Dendritic cell treated with granulocyte-macrophage colony-stimulating factor and Interleukin-4, amounts not matched to agents 40 ng/mL and 50 ng/mL, for 4 days (primary cell): ENCODE data around the gene ISOC1.

ENCODE experiments used
- H3K27ac Mint-ChIP-seq: one replicate; pipeline ENCODE4 v1.8.0; 2022; ENCODE audit warnings: mild to moderate bottlenecking, mixed read lengths
- H3K27me3 Mint-ChIP-seq: one replicate; pipeline ENCODE4 v1.8.0; 2022; ENCODE audit warnings: mild to moderate bottlenecking, mixed read lengths
- H3K36me3 Mint-ChIP-seq: one replicate; pipeline ENCODE4 v1.8.0; 2022; ENCODE audit warnings: low read depth, mixed read lengths
- H3K4me1 Mint-ChIP-seq: one replicate; pipeline ENCODE4 v1.8.0; 2022; ENCODE audit warnings: low read depth, mixed read lengths
- H3K4me3 Mint-ChIP-seq: one replicate; pipeline ENCODE4 v1.8.0; 2022; ENCODE audit warnings: mild to moderate bottlenecking, moderate library complexity, mixed read lengths
- H3K9me3 Mint-ChIP-seq: one replicate; pipeline ENCODE4 v1.8.0; 2022; ENCODE audit warnings: mixed read lengths
- intact Hi-C: fragments of 100-400 bp; cut with micrococcal nuclease; formaldehyde crosslinking; loops from one replicate; pipeline ENCODE4 v1.15.0; 2022

ISOC1 gene

DNA sequence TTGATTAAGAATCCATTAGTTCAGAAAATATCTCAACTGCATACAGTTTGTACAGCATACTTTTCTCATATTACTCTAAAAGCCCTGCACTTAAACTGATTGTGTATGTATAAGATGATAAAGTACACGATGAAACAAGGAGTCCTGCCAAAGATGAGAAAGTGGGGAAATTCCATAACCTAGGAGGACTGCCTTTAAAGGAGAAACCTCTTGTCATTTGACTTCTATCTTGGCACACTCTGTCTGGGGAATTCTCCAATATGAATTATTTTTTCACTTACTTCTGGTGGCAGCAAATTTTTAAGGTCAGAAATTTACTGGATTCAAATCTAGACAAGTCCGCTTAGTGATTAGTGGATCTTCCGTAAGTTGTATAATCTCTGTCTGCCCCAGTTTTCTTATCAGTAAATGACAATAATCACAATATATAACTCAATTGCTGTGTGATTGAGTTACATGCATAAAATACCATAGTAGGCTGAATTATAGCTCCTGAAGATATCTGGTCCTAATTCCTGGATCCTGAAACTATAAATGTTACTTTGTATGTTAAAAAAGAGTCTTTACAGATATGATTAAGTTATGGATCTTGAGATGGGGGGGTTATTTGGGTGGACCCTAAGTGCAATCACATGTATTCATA lies 17.0 kb upstream of the ISOC1 start:
- Mint-ChIP-seq H3K36me3 (no peaks in the 10 kb centered on the region), H3K4me3 (no peak overlapping the region), H3K9me3 (no peaks in the 10 kb centered on the region), H3K27me3 (no peaks in the 10 kb centered on the region), H3K27ac (no peak overlapping the region), H3K4me1 (no peaks in the 10 kb centered on the region)
- intact Hi-C loops: no loop called here

DNA sequence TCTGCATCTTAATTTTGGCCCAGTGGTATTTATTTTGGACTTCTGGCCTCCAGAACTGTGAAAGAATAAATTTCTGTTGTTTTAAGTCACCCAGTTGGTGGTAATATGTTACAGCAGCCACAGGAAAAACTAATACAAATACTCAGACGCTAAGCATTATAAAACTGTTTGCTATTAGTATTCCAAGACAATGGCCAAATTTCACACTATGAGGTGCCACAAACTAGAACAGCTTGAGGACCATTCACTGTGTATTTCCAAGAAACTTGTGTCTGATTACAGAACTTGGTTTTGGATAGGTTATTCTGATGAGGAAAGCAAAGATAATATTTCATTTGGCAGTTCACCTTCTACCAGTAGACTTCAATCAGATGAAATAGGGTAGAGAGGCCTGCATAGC lies 16.3 kb upstream of the ISOC1 start:
- Mint-ChIP-seq H3K9me3 (no peaks in the 10 kb centered on the region), H3K4me1 (no peaks in the 10 kb centered on the region)

DNA sequence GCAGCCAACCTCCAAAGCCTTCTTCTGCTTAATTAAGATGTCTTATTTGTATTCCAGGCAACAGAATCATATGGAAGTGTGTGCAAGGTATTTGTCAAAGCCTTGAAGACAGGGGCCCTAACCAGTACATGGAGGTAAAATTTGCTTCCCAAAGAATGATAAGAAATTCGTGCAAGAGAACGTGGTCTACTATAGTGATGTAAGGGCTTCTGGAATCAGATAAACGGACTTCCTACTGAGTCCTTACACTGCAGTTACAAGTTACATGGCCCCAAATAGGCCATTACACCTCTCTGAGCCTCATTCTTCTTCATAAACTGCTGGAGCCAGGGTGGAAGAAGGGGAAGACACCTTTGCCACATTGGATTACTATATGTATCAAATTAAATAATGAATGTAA lies 15.9 kb upstream of the ISOC1 start:
- Mint-ChIP-seq H3K4me3 (no peak overlapping the region), H3K36me3 (no peaks in the 10 kb centered on the region), H3K9me3 (no peaks in the 10 kb centered on the region), H3K27ac (no peak overlapping the region), H3K4me1 (no peaks in the 10 kb centered on the region), H3K27me3 (no peaks in the 10 kb centered on the region)
- intact Hi-C loops: no loop called here

More for the DNA sequence above, 16.3 kb upstream of the ISOC1 start:
- no peaks in the 10 kb centered on the region for H3K36me3 Mint-ChIP-seq
- intact Hi-C loops: no loop called here
- H3K27ac Mint-ChIP-seq: no peak overlapping the region
- no peak overlapping the region for H3K4me3 Mint-ChIP-seq
- H3K27me3 Mint-ChIP-seq: no peaks in the 10 kb centered on the region

DNA sequence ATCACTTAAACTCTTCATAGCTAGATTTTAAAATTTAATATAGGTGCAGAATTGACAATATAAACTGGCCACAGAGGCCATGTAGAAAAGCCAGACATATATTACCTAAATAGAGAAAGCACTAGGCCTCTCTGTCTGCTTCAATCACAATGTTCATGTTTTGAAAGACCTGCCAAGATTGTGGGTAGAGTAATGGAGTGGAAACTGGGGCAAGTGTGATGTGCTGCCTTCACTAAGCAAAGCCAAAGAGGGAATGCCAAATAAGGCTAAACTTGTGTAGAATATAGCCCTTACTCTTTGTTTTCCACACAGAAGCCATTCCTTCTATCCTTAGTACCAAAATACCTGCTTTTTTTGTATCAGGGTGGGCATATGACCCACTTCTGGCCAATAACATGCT lies 15.1 kb upstream of the ISOC1 start:
- Mint-ChIP-seq H3K36me3 (no peaks in the 10 kb centered on the region), H3K9me3 (no peaks in the 10 kb centered on the region), H3K4me3 (no peak overlapping the region), H3K27ac (no peak overlapping the region), H3K27me3 (no peaks in the 10 kb centered on the region), H3K4me1 (no peaks in the 10 kb centered on the region)
- intact Hi-C loops: no loop called here

DNA sequence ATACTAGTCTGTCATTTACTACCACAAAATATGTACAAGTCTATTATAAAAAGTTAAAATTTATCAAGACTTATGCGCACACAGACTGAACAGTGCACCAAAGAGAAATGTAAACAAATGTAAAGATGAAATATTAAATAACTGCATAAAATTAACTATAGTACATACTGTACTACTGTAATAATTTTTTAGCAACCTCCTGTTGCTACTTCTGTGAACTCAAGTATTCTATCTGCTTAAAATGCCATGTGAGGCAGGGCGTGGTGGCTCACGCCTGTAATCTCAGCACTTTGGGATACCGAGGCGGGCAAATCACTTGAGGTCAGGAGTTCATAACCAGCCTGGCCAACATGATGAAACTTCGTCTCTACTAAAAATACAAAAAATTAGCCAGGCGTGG lies 13.8 kb upstream of the ISOC1 start:
- Mint-ChIP-seq H3K27me3 (no peaks in the 10 kb centered on the region), H3K36me3 (no peaks in the 10 kb centered on the region), H3K27ac (no peak overlapping the region), H3K4me3 (no peak overlapping the region), H3K4me1 (no peaks in the 10 kb centered on the region), H3K9me3 (no peaks in the 10 kb centered on the region)
- intact Hi-C loops: no loop called here

DNA sequence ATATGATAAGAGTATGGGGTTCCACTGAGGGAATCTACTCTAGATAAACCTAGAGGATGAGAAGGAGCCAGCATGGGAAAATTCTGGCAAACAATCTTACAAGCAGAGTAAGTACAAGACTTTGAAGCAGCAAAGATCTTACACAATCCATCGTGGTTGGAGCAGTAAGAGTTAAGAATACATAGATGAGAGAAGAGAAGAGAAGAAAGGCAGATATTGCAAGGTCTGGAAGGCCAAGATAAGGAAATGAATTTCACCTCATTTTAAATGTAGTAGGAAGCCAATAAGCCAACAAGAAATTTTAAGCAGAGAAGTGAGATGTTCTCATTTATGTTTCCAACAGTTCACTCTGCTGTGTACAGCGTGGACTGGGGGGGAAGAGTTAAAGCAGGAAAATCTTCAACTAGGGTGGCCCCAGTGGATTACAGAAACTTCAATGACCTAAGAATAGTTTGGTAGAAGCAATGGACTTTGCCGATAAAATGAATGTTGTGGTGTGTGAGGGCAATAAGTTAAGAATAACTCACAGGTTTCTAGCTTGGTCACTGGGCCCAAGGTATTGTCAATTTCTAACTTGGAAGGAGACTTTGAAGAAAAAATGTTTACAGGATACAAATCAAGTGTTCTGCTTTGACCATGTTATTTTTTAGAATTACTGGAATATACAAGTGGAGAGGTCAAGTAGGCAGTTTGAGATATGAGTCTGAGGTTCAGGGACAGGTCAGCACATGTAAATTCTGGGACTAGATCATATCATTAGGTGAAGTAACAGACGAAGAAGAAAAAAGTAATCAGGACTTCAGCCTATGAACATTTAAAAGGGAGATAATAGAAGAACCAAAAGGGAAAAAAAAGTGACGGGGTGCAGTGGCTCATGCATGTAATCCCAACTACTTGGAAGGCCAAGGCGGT lies 12.1 kb upstream of the ISOC1 start:
- intact Hi-C loops: no loop called here
- Mint-ChIP-seq H3K27me3 (peaks cover 2% of the 10 kb centered on the region), H3K4me1 (peaks cover under 1% of the 10 kb centered on the region), H3K4me3 (no peak overlapping the region), H3K9me3 (no peaks in the 10 kb centered on the region), H3K27ac (no peak overlapping the region), H3K36me3 (no peaks in the 10 kb centered on the region)

DNA sequence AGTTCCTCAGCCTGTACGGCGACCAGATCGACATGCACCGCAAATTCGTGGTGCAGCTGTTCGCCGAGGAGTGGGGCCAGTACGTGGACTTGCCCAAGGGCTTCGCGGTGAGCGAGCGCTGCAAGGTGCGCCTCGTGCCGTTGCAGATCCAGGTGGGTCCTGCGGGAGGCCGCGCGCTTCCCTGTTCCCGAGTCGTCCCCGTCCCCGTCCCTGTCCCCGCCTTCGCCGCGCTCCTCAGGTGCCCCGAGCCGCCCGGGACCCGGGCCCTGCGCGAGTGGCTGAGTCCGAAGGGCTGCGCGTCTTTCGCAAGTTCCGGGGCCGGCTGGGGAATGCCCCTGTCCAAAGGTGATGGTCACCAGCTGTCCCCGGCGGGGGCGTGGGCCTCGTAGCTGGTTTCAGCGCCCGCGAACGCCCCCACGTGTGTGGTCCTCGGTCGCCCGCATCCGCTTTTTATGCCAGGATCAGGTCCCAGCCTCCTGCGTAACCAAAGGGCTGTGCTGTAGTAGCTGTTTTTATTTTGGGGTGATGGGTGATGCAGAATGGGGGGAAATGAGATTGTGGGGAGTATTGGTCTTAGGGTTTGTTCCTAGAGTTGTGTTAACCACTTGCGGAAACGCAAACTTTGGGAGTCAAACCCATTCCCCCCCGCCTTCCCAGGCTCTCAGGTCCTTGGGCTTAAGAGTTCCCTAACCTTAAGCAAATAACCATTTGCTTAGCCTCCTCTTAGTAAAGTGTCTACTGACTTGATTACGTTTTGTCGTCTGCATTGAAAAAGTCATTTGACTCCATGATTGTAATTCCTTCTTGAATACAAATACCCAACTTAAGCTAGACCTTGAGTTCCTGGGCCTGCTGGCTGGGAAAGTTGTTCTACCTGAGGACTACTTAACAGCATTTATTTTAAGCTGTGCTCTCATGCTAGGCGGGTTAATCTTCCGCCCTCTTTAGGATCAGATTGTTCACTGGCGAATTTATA lies 663 bp downstream of the ISOC1 start:
- intact Hi-C loops: loop anchor here (10.0 kb wide), 2 partner anchors 170 to 1010 kb away; partner anchors contain the start of gene SLC12A2
- Mint-ChIP-seq H3K36me3 (peaks cover 6% of the 10 kb centered on the region), H3K4me3 (peak overlapping the region; percentile 87), H3K27ac (peak overlapping the region; percentile 82), H3K27me3 (peaks cover 23% of the 10 kb centered on the region), H3K9me3 (no peaks in the 10 kb centered on the region), H3K4me1 (peaks cover 14% of the 10 kb centered on the region)

DNA sequence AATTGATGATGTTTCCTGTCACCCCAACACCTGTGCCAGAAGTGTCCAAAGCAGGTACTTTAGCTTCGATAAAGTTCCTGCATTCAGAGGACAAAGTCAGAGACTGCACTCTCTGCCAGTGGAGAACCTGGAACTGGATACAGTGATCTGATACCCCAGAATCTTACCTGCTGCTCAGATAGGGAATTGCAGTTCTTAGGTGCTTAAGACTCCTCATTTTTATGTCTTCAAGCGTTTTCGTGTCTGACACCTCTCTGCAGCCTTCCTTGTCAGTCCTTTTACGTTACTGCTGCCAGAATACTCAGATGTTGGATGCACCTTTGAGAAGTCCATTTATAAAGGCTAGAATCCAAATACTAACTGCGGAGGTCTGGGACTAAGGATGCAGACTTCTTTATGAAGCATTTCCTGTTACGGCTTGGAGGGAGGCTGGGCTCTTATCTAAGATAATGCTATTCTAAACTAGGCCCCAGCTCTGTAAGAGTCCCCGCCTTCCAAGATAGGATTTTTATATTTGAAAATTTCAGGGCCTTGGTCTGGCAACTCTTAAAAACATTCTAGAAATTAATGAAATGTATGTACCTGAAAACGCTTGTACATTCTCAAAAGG lies 1.9 kb downstream of the ISOC1 start:
- intact Hi-C loops: loop anchor here (10.0 kb wide), 2 partner anchors 172 to 1012 kb away; partner anchors contain the start of gene SLC12A2
- H3K9me3 Mint-ChIP-seq: no peaks in the 10 kb centered on the region
- no peak overlapping the region for H3K27ac Mint-ChIP-seq
- H3K4me3 Mint-ChIP-seq: no peak overlapping the region
- peaks cover 6% of the 10 kb centered on the region for H3K36me3 Mint-ChIP-seq
- H3K27me3 Mint-ChIP-seq: peaks cover 19% of the 10 kb centered on the region
- peaks cover 17% of the 10 kb centered on the region for H3K4me1 Mint-ChIP-seq

DNA sequence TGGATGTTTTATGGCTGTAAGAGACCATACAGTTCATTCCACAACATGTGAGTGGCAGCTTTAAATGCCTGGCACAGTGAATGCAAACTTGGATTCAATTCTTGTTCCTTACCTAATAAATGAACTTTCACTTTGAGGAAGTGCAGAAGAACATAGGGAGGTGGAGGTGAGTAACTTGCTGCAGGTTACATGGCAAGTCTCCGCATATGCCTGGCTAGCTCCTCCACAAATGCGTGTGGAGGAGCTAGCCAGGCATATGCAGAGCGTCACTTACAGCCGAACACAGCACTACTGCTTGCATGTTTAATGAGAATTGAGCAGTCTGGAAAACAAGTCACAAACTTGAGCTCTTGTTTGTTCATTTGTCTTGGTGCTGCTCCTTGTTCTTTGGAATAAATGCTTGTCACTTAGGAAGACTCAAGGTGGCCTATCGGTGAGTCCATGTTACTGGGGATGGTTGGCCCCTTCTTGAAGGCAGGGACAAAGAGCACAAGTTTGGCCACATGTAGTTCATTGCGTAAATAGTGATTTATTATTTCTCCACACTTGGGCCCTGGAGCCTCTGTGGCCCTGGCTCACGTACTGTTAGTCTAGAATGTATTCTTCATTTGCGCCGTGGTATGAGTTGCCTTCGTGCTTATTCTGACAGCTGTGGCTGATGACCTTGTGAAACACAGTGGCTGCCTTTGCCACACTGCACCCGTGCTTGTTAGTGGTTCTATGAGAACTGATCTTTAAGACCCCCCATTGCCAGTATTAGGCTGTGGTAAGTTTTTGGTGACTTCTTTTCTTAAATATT lies 3.1 kb downstream of the ISOC1 start:
- peaks cover 11% of the 10 kb centered on the region for H3K27me3 Mint-ChIP-seq
- no peaks in the 10 kb centered on the region for H3K9me3 Mint-ChIP-seq
- H3K36me3 Mint-ChIP-seq: peaks cover 6% of the 10 kb centered on the region
- no peak overlapping the region for H3K4me3 Mint-ChIP-seq
- no peak overlapping the region for H3K27ac Mint-ChIP-seq
- peaks cover 21% of the 10 kb centered on the region for H3K4me1 Mint-ChIP-seq
- intact Hi-C loops: loop anchor here (10.0 kb wide), 2 partner anchors 173 to 1013 kb away; partner anchors contain the start of gene SLC12A2

DNA sequence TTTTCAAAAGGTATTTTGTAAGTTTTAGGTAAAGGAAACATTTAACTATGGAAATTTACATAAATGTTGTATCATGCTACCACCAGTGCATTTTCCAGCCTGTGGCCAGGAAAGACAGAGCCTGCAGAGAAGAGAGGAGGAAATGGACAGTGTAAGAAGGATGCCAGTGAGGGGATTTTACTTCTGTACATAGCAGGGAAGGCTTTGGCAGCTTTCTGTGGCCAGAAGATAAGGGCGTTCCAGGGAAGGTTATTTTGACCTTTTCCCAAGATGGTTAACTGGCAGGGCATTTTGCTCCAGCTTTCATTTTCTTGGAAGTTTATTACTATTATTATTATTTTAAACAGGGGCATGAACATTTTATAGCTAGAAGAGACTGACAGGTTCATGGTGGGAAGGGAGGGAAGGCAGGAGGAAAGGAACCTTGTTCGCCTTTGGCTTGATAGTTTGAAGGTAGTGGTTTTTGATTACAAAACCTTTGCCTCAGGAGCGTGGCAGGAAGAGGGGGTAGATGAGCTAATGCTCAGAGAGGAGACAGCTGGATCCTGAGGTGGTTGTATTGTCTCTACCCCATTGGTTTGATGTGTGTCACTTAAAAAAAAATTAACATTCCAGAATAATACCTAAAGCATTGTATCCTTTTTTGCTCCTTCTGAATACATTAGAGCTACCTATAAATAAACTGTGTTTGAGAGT lies 4.1 kb downstream of the ISOC1 start:
- intact Hi-C loops: loop anchor here (10.0 kb wide), 2 partner anchors 174 to 1014 kb away; partner anchors contain the start of gene SLC12A2
- no peak overlapping the region for H3K4me3 Mint-ChIP-seq
- H3K36me3 Mint-ChIP-seq: peaks cover 6% of the 10 kb centered on the region
- no peaks in the 10 kb centered on the region for H3K9me3 Mint-ChIP-seq
- no peak overlapping the region for H3K27ac Mint-ChIP-seq
- H3K27me3 Mint-ChIP-seq: peaks cover 5% of the 10 kb centered on the region
- peaks cover 21% of the 10 kb centered on the region for H3K4me1 Mint-ChIP-seq

DNA sequence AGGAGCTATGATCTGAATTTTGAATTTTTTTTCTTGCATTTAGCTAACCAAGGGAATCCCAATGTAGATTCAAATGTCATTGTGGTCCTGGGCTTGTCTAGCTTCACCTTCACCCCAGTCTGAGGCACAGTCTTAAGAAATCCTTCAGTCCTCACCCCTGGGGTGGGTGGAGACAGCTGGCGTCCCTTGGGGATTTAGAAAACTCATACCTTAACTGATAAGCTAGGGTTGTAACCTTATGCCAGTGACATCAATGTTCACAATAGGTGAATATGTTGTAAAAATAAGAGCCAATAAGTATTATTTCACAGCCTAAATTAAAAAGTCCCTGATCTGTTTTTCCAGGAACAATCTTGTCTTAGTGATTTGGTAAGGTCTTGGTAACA lies 4.6 kb downstream of the ISOC1 start:
- peaks cover 18% of the 10 kb centered on the region for H3K4me1 Mint-ChIP-seq
- no peak overlapping the region for H3K4me3 Mint-ChIP-seq
- H3K27me3 Mint-ChIP-seq: peaks cover 1% of the 10 kb centered on the region
- intact Hi-C loops: loop anchor here (10.0 kb wide), 2 partner anchors 174 to 1014 kb away; partner anchors contain the start of gene SLC12A2
- no peaks in the 10 kb centered on the region for H3K9me3 Mint-ChIP-seq
- peaks cover 6% of the 10 kb centered on the region for H3K36me3 Mint-ChIP-seq
- H3K27ac Mint-ChIP-seq: no peak overlapping the region

DNA sequence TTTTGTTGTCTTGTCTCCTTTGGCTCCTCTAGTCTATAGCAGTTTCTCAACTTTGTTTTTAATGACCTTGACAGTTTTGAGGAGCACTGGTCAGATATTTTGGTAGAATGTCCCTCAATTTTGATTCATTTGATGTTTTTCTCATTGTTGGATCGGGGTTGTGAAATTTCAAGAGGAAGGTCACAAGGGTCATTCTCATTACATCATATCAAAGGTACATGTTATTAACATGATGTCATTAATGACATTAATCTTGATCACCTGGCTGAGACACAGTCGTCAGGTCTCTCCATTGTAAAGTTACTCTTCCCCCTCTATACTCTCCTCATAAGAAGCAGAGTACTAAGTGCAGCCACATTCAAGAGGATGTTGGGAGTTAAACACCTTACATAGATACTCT lies 7.2 kb downstream of the ISOC1 start:
- Mint-ChIP-seq H3K36me3 (no peaks in the 10 kb centered on the region), H3K4me3 (no peak overlapping the region), H3K9me3 (no peaks in the 10 kb centered on the region), H3K27ac (no peak overlapping the region), H3K4me1 (peaks cover 7% of the 10 kb centered on the region), H3K27me3 (no peaks in the 10 kb centered on the region)
- intact Hi-C loops: no loop called here
